ENCODE data around the gene CPT1A. TPM values are rescaled to one million over a fixed set of nuclear protein-coding genes. Genes with fewer than 3 reads are reported as not detected.
A peak's percentile ranks its signal among the peaks of the same experiment; 100 is the strongest.

Gene CPT1A
- total and polyA plus RNA-seq, 7 donors = 12.0 to 87.8 (median 33.9) TPM

GRCh38 chr11:68854273-68854958, 12.7 kb upstream of the CPT1A start:
- 19 to 34% methylated on average over 42 of the region's 42 CpGs for WGBS, 2 donors
- H3K4me3 ChIP-seq = peak overlapping the region in 3 of 4 donors; percentile 42 to 49 (median 49)
- TF ChIP-seq EP300 (IDR thresholded peaks at IDR 0.05) (no peak), POLR2AphosphoS5 (IDR thresholded peaks at IDR 0.05) (no peak), CTCF (IDR thresholded peaks at IDR 0.05) (no peak), POLR2A (IDR thresholded peaks at IDR 0.05) (no peak)
- H3K27ac ChIP-seq = no peak overlapping the region
- DNase-seq = no peak
- no peaks in the 10 kb centered on the region for H3K36me3 ChIP-seq
- H3K27me3 ChIP-seq = peaks cover 9 to 17% (median 16%) of the 10 kb centered on the region in 3 donors
- H3K4me1 ChIP-seq = peaks cover 0 to 29% (median 21%) of the 10 kb centered on the region in 4 donors
- H3K9me3 ChIP-seq = no peaks in the 10 kb centered on the region
- intact Hi-C loops (cut with DNase I) = no loop called here

GRCh38 chr11:68852628-68853027, 10.9 kb upstream of the CPT1A start:
- intact Hi-C loops (cut with DNase I) = no loop called here
- H3K4me1 ChIP-seq = peaks cover 0 to 29% (median 19%) of the 10 kb centered on the region in 4 donors
- no peak overlapping the region for H3K27ac ChIP-seq

GRCh38 chr11:68848429-68848828, 6.7 kb upstream of the CPT1A start:
- DNase-seq = no peak
- Histone ChIP-seq H3K27ac (no peak overlapping the region), H3K27me3 (peaks cover 0 to 1% (median under 1%) of the 10 kb centered on the region in 3 donors), H3K36me3 (no peaks in the 10 kb centered on the region), H3K9me3 (no peaks in the 10 kb centered on the region), H3K4me3 (no peak overlapping the region), H3K4me1 (peaks cover 0 to 11% (median 9%) of the 10 kb centered on the region in 4 donors)
- WGBS, 2 donors = 83 to 95% methylated on average over 15 of the region's 15 CpGs
- TF ChIP-seq CTCF (IDR thresholded peaks at IDR 0.05) (no peak), POLR2AphosphoS5 (IDR thresholded peaks at IDR 0.05) (no peak), POLR2A (IDR thresholded peaks at IDR 0.05) (no peak), EP300 (IDR thresholded peaks at IDR 0.05) (no peak)
- intact Hi-C loops (cut with DNase I) = loop anchor here (10.0 kb wide), 1 partner anchor 384 kb away; the partner anchor contains the start of gene PPP6R3

More at GRCh38 chr11:68852628-68853027, 10.9 kb upstream of the CPT1A start:
- WGBS, 2 donors = 83 to 86% methylated on average over 8 of the region's 8 CpGs
- DNase-seq = no peak
- Histone ChIP-seq H3K36me3 (no peaks in the 10 kb centered on the region), H3K9me3 (no peaks in the 10 kb centered on the region), H3K27me3 (peaks cover 9 to 17% (median 16%) of the 10 kb centered on the region in 3 donors), H3K4me3 (no peak overlapping the region)
- TF ChIP-seq EP300 (IDR thresholded peaks at IDR 0.05) (no peak), POLR2AphosphoS5 (IDR thresholded peaks at IDR 0.05) (no peak), POLR2A (IDR thresholded peaks at IDR 0.05) (no peak), CTCF (IDR thresholded peaks at IDR 0.05) (no peak)

DNA sequence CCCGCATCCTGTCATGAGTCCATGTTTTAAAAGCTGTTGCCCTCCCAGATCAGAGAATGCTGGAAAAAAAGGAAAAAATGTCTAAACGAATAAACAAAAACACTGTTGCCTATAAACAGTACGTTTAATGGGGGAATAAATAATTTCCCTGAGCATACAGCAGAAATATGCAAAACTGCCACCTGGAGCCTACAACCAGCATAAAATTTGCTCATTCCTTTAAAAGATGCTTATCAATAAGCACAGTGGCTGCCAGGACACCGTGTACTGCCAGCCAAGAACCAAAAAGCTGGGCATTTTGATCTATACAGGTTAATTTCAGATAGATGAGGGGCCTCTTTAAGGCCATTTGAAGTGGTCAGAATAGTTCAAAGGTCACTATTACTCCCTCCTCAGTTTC, 5.7 kb upstream of the CPT1A start:
- Histone ChIP-seq H3K36me3 (no peaks in the 10 kb centered on the region), H3K4me3 (no peak overlapping the region), H3K27ac (no peak overlapping the region), H3K9me3 (no peaks in the 10 kb centered on the region), H3K4me1 (peaks cover 0 to 21% (median 18%) of the 10 kb centered on the region in 4 donors), H3K27me3 (no peaks in the 10 kb centered on the region)
- intact Hi-C loops (cut with DNase I) = loop anchor here (10.0 kb wide), 1 partner anchor 383 kb away; the partner anchor contains the start of gene PPP6R3
- DNase-seq = no peak
- TF ChIP-seq POLR2AphosphoS5 (IDR thresholded peaks at IDR 0.05) = no peak
- WGBS, 2 donors = 75 to 82% methylated on average over 4 of the region's 4 CpGs

GRCh38 chr11:68845351-68846002, 3.8 kb upstream of the CPT1A start:
- peaks cover 0 to 26% (median 24%) of the 10 kb centered on the region in 4 donors for H3K4me1 ChIP-seq
- no peak overlapping the region for H3K4me3 ChIP-seq
- peak overlapping the region in 1 of 4 donors; percentile 50 for H3K27ac ChIP-seq
- intact Hi-C loops (cut with DNase I) = loop anchor here (10.0 kb wide), 1 partner anchor 381 kb away; the partner anchor contains the start of gene PPP6R3
- no peaks in the 10 kb centered on the region for H3K36me3 ChIP-seq
- DNase-seq = no peak
- 81 to 85% methylated on average over 18 of the region's 18 CpGs for WGBS, 2 donors
- H3K9me3 ChIP-seq = no peaks in the 10 kb centered on the region
- TF ChIP-seq EP300 (IDR thresholded peaks at IDR 0.05) (no peak), POLR2AphosphoS5 (IDR thresholded peaks at IDR 0.05) (no peak), CTCF (IDR thresholded peaks at IDR 0.05) (no peak), POLR2A (IDR thresholded peaks at IDR 0.05) (no peak)
- H3K27me3 ChIP-seq = no peaks in the 10 kb centered on the region

Data from sigmoid colon (tissue), 7 donors.